Ecto neural progenitor cell (in vitro differentiated cells): ENCODE results near the gene CD302.
"Not testable (repeated sequence)": the region's sequence is repeated elsewhere in the genome, so short reads cannot be mapped to it uniquely, and the experiment has no call there.

ENCODE experiments used
- DNase-seq: peaks from one replicate; pipeline ENCODE4 v3.0.0-alpha.2; 2018; ENCODE audit warnings: low spot score

Gene CD302

DNA sequence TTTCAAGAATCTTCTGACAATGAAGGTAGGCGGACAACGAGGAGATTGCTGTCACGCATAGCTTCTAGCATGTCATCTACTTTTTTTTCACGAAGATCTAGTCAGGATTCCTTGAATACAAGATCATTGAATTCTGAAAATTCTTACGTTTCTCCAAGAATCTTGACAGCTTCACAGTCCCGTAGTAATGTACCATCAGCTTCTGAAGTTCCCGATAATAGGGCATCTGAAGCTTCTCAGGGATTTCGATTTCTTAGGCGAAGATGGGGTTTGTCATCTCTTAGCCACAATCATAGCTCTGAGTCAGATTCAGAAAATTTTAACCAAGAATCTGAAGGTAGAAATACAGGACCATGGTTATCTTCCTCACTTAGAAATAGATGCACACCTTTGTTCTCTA lies 49.9 kb downstream of the CD302 start:
- DNase-seq = no peak

DNA sequence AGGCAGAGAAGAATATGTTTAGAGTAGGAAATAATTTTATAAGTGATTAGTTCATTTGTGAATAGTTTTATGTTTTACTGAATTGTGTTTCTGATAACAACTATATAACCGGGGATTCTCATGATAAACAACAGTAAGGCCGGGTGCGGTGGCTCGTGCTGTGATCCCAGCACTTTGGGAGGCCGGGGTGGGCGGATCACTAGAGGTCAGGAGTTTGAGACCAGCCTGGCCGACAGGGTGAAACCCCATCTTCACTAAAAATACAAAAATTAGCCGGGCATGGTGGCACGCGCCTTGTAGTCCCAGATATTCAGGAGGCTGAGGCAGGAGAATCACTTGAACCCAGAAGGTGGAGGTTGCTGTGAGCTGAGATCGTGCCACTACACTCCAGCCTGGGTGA lies 52.8 kb downstream of the CD302 start:
- not testable (repeated sequence) for DNase-seq

GRCh38 chr2:159744363-159744762 lies 53.6 kb downstream of the CD302 start:
- DNase-seq = no peak

DNA sequence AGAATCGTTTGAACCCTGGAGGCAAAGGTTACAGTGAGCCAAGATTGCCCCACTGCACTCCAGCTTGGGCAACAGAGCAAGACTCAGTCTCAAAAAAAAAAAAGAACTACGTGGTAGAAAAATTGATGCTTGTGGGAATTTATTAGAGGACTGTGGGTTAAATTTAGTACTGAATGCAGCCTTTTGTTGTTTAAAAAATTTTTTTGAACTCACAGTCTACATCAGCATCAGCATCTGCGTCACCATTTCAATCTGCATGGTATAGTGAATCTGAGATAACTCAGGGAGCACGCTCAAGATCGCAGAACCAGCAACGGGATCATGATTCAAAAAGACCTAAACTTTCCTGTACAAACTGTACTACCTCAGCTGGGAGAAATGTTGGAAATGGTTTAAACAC lies 55.2 kb downstream of the CD302 start:
- DNase-seq = no peak

- DNase-seq = no peak
Observed at GRCh38 chr2:159738509-159739390, 59.3 kb downstream of the CD302 start.

GRCh38 chr2:159737917-159738296 lies 60.1 kb downstream of the CD302 start:
- DNase-seq = no peak

GRCh38 chr2:159737292-159737916 lies 60.6 kb downstream of the CD302 start:
- no peak for DNase-seq

GRCh38 chr2:159736048-159736447 lies 62.0 kb downstream of the CD302 start:
- DNase-seq = no peak

GRCh38 chr2:159735648-159736047 lies 62.4 kb downstream of the CD302 start:
- DNase-seq = no peak

DNA sequence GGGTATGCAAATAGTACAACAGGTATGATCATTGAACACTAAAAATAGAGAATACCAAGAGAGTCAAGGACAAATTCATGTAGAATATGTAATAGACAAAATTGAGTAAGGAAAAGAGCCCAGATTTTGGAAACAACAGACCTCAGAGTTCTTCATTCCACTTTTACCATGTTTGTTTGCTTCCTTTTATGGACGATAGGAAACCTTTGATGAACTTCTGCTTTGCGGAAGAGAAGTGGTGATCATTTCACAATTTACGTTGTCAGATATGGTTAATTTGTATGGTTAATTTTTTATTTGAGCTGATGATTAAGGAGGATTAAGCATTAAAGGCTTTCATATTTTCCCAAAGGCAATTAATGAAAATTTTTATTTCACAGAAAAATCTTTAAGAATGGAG lies 69.4 kb downstream of the CD302 start:
- DNase-seq = no peak

GRCh38 chr2:159725713-159726112 lies 72.3 kb downstream of the CD302 start:
- no peak for DNase-seq

- not testable (repeated sequence) for DNase-seq
Observed at GRCh38 chr2:159724795-159725572, 73.0 kb downstream of the CD302 start.

DNA sequence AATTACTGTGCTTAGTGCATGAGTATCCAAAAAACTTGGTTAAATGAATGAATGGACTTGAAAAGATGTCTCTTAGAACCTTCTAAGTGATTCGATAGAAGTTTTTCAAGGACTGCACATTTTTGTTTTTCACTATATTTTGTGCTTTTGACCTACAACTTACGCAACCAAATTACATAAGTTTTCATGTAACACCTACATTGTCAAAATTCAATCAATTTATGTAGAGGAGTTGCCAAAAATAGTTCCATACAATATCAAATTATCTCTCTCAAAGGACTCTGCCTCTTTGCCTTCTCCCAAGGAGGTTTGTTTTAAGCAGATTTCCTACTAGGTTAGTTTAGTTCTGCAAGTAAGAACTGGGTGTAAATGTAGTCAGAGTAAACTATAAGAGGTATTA lies 75.4 kb downstream of the CD302 start:
- no peak for DNase-seq

DNA sequence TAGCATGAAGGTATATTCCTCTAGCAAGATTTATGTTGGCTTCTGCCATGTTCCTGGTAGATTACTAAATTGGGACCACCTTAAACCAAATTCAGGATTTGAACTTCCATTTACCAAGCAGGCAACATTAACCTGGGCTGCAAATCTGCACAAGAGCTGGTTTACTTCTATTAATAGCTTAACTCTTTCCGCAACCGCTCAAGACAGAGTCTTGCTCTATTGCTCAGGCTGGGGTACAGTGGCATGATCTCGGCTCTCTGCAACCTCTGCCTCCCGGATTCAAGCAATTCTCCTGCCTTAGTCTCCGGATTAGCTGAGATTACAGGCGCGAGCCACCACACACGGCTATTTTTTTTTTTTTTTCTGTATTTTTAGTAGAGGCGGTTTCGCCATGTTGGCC lies 77.3 kb downstream of the CD302 start:
- no peak for DNase-seq
